ENCODE results near the gene PNN. TPM values are rescaled to one million over a fixed set of nuclear protein-coding genes. Genes with fewer than 3 reads are reported as not detected.

Gene PNN
- total and polyA plus RNA-seq, 2 of the 4 experiments (the other 2 are of a cell fraction), result 14.9 to 28.8 TPM

DNA sequence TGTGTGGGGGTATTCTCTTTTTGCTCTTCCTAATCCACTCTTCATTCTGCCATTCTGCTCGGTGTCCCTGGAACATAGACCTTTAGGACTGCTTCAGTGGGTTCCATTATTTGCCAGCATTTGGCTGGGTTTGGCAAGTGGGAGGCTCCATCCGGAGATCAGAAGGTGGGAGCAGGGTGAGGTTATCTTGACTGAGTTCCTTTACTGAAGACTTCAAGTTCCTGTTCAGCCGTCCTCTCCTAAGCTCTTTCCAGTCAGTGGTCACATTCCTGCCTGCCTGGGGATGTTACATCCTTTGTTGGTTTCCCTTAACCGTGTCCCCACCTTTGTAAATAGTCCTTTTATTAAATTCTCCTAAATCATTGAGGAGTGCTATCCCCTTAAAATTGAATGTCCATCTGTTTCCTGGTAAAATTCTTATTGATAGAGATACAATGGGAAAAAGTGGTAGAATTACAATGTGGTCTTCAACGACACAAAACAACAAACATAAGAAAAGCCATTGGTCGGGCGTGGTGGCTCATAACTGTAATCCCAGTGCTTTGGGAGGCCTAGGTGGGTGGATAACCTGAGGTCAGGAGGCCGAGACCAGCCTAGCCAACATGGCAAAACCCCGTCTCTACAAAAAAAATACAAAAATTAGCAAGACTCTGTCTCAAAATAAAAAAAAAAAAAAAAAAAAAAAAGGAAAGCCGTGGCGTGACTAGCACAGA lies 53.6 kb downstream of the PNN start:
- Histone ChIP-seq H3K27ac (ENCODE audit: insufficient read depth, low read length) (no peak overlapping the region), H2AFZ (replicated peaks; ENCODE audit: low read length, poor library complexity) (no peak overlapping the region)
- in situ Hi-C loops (cut with MboI; ENCODE audit: low sequenced_read_pairs), result no loop called here

More for the DNA sequence above, 53.6 kb downstream of the PNN start:
- no peaks in the 10 kb centered on the region for H3K79me1 ChIP-seq (ENCODE audit: low read depth in 1 of 2, low read length in 2 of 2)
- WGBS, 2 experiments (ENCODE audit: extremely low coverage in 2 of 2, insufficient read length in 1 of 2), result no CpG with 5 or more reads among the region's 11 CpGs
- H3K36me3 ChIP-seq (ENCODE audit: control insufficient read depth, insufficient read depth, low read length), result no peaks in the 10 kb centered on the region
- no peak for TF ChIP-seq RCOR1 (IDR thresholded peaks at IDR 0.05; ENCODE audit: insufficient replicate concordance, low read length)
- no peak for TF ChIP-seq BHLHE40 (IDR thresholded peaks at IDR 0.05; ENCODE audit: low read depth, low read length)
- TF ChIP-seq FOS (IDR thresholded peaks at IDR 0.05; ENCODE audit: low read depth, low read length), result no peak
- no peak for TF ChIP-seq RFX5 (IDR thresholded peaks at IDR 0.05; ENCODE audit: low read depth, low read length)
- TF ChIP-seq MXI1 (IDR thresholded peaks at IDR 0.05; ENCODE audit: borderline replicate concordance, low read depth, low read length), result no peak
- TF ChIP-seq SMC3 (IDR thresholded peaks at IDR 0.05; ENCODE audit: low read depth, low read length), result no peak
- TF ChIP-seq MAZ (IDR thresholded peaks at IDR 0.05; ENCODE audit: borderline replicate concordance, low read depth, low read length), result no peak
- TF ChIP-seq NFE2L2 (IDR thresholded peaks at IDR 0.05; ENCODE audit: low read depth, low read length), result no peak
- no peak for TF ChIP-seq CHD1 (IDR thresholded peaks at IDR 0.05; ENCODE audit: low read depth, low read length)
- no peak for TF ChIP-seq POLR2A (IDR thresholded peaks at IDR 0.05; ENCODE audit: low read depth, low read length)
- no peak for TF ChIP-seq RAD21 (IDR thresholded peaks at IDR 0.05; ENCODE audit: low read length)
- TF ChIP-seq, protein P1, sequence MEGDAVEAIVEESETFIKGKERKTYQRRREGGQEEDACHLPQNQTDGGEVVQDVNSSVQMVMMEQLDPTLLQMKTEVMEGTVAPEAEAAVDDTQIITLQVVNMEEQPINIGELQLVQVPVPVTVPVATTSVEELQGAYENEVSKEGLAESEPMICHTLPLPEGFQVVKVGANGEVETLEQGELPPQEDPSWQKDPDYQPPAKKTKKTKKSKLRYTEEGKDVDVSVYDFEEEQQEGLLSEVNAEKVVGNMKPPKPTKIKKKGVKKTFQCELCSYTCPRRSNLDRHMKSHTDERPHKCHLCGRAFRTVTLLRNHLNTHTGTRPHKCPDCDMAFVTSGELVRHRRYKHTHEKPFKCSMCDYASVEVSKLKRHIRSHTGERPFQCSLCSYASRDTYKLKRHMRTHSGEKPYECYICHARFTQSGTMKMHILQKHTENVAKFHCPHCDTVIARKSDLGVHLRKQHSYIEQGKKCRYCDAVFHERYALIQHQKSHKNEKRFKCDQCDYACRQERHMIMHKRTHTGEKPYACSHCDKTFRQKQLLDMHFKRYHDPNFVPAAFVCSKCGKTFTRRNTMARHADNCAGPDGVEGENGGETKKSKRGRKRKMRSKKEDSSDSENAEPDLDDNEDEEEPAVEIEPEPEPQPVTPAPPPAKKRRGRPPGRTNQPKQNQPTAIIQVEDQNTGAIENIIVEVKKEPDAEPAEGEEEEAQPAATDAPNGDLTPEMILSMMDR (conservative IDR thresholded peaks at IDR 0.05; ENCODE audit: low read depth, low read length), result no peak
- TF ChIP-seq, protein P2, sequence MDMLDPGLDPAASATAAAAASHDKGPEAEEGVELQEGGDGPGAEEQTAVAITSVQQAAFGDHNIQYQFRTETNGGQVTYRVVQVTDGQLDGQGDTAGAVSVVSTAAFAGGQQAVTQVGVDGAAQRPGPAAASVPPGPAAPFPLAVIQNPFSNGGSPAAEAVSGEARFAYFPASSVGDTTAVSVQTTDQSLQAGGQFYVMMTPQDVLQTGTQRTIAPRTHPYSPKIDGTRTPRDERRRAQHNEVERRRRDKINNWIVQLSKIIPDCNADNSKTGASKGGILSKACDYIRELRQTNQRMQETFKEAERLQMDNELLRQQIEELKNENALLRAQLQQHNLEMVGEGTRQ (IDR thresholded peaks at IDR 0.05; ENCODE audit: low read depth, low read length), result no peak
- no peak for TF ChIP-seq CEBPB (IDR thresholded peaks at IDR 0.05; ENCODE audit: low read depth, low read length)
- TF ChIP-seq, protein P3, sequence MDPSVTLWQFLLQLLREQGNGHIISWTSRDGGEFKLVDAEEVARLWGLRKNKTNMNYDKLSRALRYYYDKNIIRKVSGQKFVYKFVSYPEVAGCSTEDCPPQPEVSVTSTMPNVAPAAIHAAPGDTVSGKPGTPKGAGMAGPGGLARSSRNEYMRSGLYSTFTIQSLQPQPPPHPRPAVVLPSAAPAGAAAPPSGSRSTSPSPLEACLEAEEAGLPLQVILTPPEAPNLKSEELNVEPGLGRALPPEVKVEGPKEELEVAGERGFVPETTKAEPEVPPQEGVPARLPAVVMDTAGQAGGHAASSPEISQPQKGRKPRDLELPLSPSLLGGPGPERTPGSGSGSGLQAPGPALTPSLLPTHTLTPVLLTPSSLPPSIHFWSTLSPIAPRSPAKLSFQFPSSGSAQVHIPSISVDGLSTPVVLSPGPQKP (IDR thresholded peaks at IDR 0.05; ENCODE audit: borderline replicate concordance, low read depth, low read length), result no peak
- no peak for TF ChIP-seq MAFK (IDR thresholded peaks at IDR 0.05; ENCODE audit: low read depth, low read length)
- no peak overlapping the region for H3K9ac ChIP-seq (ENCODE audit: low read depth, low read length)
- H3K4me1 ChIP-seq (ENCODE audit: control insufficient read depth, insufficient read depth, low read length), result peaks cover 1% of the 10 kb centered on the region; the same call in 1 of the 2 replicates
- no peak overlapping the region for H2BK20ac ChIP-seq (ENCODE audit: low read depth, low read length)
- ChIA-PET CTCF (no interaction called here), POLR2A (ENCODE audit: unreplicated experiment) (no interaction called here)
- no peak for DNase-seq
- intact Hi-C loops (cut with micrococcal nuclease) (no loop called here), dilution Hi-C loops (cut with HindIII; ENCODE audit: low sequenced_read_pairs, unreplicated experiment) (no loop called here)
- no TSS peak for BruUV-seq (replicated peaks)
- no peak overlapping the region for H2BK15ac ChIP-seq (ENCODE audit: low read depth, low read length)
- H4K5ac ChIP-seq (ENCODE audit: low read depth, low read length), result no peak overlapping the region
- no peak overlapping the region for H4K8ac ChIP-seq (ENCODE audit: low read depth in 2 of 2, low read length in 2 of 2)
- H3K18ac ChIP-seq (ENCODE audit: low read depth, low read length), result no peak overlapping the region
- H3K9me3 ChIP-seq (ENCODE audit: control insufficient read depth, insufficient read depth, low read length), result no peaks in the 10 kb centered on the region
- H3K4ac ChIP-seq (ENCODE audit: low read depth, low read length), result no peak overlapping the region
- no peak for ATAC-seq (ENCODE audit: low read depth)
- no peak overlapping the region for H2BK120ac ChIP-seq (ENCODE audit: low read depth, low read length)
- H4K91ac ChIP-seq (ENCODE audit: insufficient read depth, low read depth, low read length), result no peak overlapping the region
- H3K4me3 ChIP-seq (ENCODE audit: insufficient read depth, low read depth, low read length), result no peak overlapping the region
- no peaks in the 10 kb centered on the region for H4K20me1 ChIP-seq (ENCODE audit: insufficient read depth, low read length)
- no peak overlapping the region for H3K56ac ChIP-seq (ENCODE audit: extremely low read depth, insufficient read depth, low read length)
- H3K27me3 ChIP-seq (ENCODE audit: control insufficient read depth, insufficient read depth, low read length), result no peaks in the 10 kb centered on the region
- H3K14ac ChIP-seq (replicated peaks; ENCODE audit: low read depth, low read length), result no peak overlapping the region
- H2AK5ac ChIP-seq (ENCODE audit: low read depth, low read length), result no peak overlapping the region
- no peak overlapping the region for H2BK5ac ChIP-seq (ENCODE audit: low read depth, low read length, poor library complexity, severe bottlenecking)
- no peak overlapping the region for H3K23ac ChIP-seq (ENCODE audit: low read depth, low read length)
- H3K9me1 ChIP-seq (ENCODE audit: insufficient read depth, low read length), result no peaks in the 10 kb centered on the region
- no peak overlapping the region for H3K4me2 ChIP-seq (ENCODE audit: low read depth, low read length)
- no peak overlapping the region for H2AK9ac ChIP-seq (replicated peaks; ENCODE audit: low read depth, low read length, poor library complexity)
